GM12878 (cell line): ENCODE measurements around the gene PRDM15. TPM values are rescaled to one million over a fixed set of nuclear protein-coding genes. Genes with fewer than 3 reads are reported as not detected.

Source experiments
- ATAC-seq: fragments of 200-7000 bp; cut with Tn5 transposase; 3 replicates; pipeline ENCODE4 v1.9.1; 2020; ENCODE audit warnings: mild to moderate bottlenecking, moderate library complexity
- BruUV-seq: library from RNA; stranded (reverse); fragments of 400-500 nt; replicated peaks from 2 replicates; lab custom pipeline; 2021; lab: Mats Ljungman, UMichigan
- CTCF ChIA-PET: fragments of 300-600 bp; sonication (Branson Sonifier 250); formaldehyde crosslinking; extraction: SDS; loops from one replicate; lab custom pipeline; 2021; ENCODE audit warnings: inconsistent platforms; lab: Yijun Ruan, JAX
- POLR2A ChIA-PET: fragments of 350-600 bp; formaldehyde crosslinking; extraction: SDS; loops from one replicate; lab custom pipeline; 2021; ENCODE audit warnings: inconsistent platforms; lab: Charles Lee
- RAD21 ChIA-PET: fragments of 300-600 bp; sonication (Branson Sonifier 250); formaldehyde crosslinking; loops from one replicate; lab custom pipeline; 2023; ENCODE audit warnings: antibody characterized with exemption; ENCODE audit not compliant: unreplicated experiment; lab: Charles Lee
- SMC1A ChIA-PET: fragments of 300-600 bp; sonication (Branson Sonifier 250); formaldehyde crosslinking; loops from one replicate; lab custom pipeline; 2023; ENCODE audit not compliant: unreplicated experiment, uncharacterized antibody; lab: Charles Lee
- DNase-seq: peaks from one replicate; pipeline ENCODE4 v3.0.0-alpha.2; 2011; ENCODE audit warnings: low read depth, low spot score
- FAIRE-seq: peaks from 3 replicates; lab custom pipeline; 2011; peaks lifted over from hg19 to GRCh38; lab: Jason Lieb, UNC
- H2AFZ ChIP-seq: 2 replicates; pipeline ENCODE4 v1.6.0; 2011; ENCODE audit warnings: low read depth, low read length, control low read depth; ENCODE audit not compliant: control insufficient read depth
- H3K27ac ChIP-seq: 2 replicates; pipeline ENCODE4 v1.5.1; 2011; ENCODE audit warnings: control low read depth; ENCODE audit not compliant: control insufficient read depth, insufficient read depth
- H3K27me3 ChIP-seq, 2 experiments: replicated peaks in 1 of 2; 2 replicates each; pipeline versions ENCODE4 v1.6.0 to v1.6.1; 2011; ENCODE audit warnings: low read length in 1 of 2; ENCODE audit not compliant: control insufficient read depth in 2 of 2, insufficient read depth in 2 of 2
- H3K36me3 ChIP-seq, 2 experiments: 2 replicates each; pipeline ENCODE4 v1.5.1; 2011; ENCODE audit warnings: low read length in 1 of 2; ENCODE audit not compliant: control insufficient read depth in 2 of 2, insufficient read depth in 2 of 2
- H3K4me1 ChIP-seq: 2 replicates; pipeline ENCODE4 v1.6.1; 2011; ENCODE audit warnings: mild to moderate bottlenecking, low read length, moderate library complexity, mixed read lengths; ENCODE audit not compliant: control insufficient read depth, insufficient read depth
- H3K4me2 ChIP-seq: 2 replicates; pipeline ENCODE4 v1.6.0; 2011; ENCODE audit warnings: control low read depth; ENCODE audit not compliant: control insufficient read depth, insufficient read depth
- H3K4me3 ChIP-seq: fragments of 200-600 bp; sonication (generic); 2 replicates; pipeline ENCODE4 v1.5.1; 2016
- H3K79me2 ChIP-seq: 2 replicates; pipeline ENCODE4 v1.6.0; 2011; ENCODE audit warnings: low read length; ENCODE audit not compliant: control insufficient read depth, insufficient read depth
- H3K9ac ChIP-seq: 2 replicates; pipeline ENCODE4 v1.8.0; 2011; ENCODE audit warnings: low read length, control low read depth, mixed read lengths; ENCODE audit not compliant: control insufficient read depth, insufficient read depth
- H3K9me3 ChIP-seq: replicated peaks from 3 replicates; pipeline ENCODE4 v1.5.1; 2011; ENCODE audit warnings: mild to moderate bottlenecking, low read length; ENCODE audit not compliant: control insufficient read depth, insufficient read depth
- H4K20me1 ChIP-seq: 2 replicates; pipeline ENCODE4 v1.6.0; 2011; ENCODE audit not compliant: control insufficient read depth, insufficient read depth
- BMI1 ChIP-seq: fragments of 450-650 bp; IDR thresholded peaks from 2 replicates; pipeline ENCODE4 v1.6.1; 2016; ENCODE audit warnings: mild to moderate bottlenecking, moderate library complexity, borderline replicate concordance
- CBFB ChIP-seq: IDR thresholded peaks from 2 replicates; pipeline ENCODE4 v1.6.1; 2016; ENCODE audit warnings: antibody characterized with exemption, low read depth
- ETV6 ChIP-seq, 2 experiments: fragments of 450-650 bp in 1 of 2; IDR thresholded peaks in 1 of 2; conservative IDR thresholded peaks in 1 of 2; 2 replicates each; pipeline ENCODE4 v1.6.1; 2014; ENCODE audit warnings: antibody characterized with exemption in 1 of 2, borderline replicate concordance in 1 of 2, low read depth in 1 of 2, mild to moderate bottlenecking in 1 of 2, moderate library complexity in 1 of 2
- HSF1 ChIP-seq: fragments of 150-350 bp; IDR thresholded peaks from 2 replicates; pipeline ENCODE4 v1.6.1; 2014; ENCODE audit warnings: mild to moderate bottlenecking, low read depth, low read length
- ZNF274 ChIP-seq: IDR thresholded peaks from one replicate; pipeline ENCODE4 v1.8.0; 2011; ENCODE audit not compliant: insufficient read length, insufficient read depth
- ZNF384 ChIP-seq: IDR thresholded peaks from 2 replicates; pipeline ENCODE4 v1.6.1; 2012; ENCODE audit warnings: low read depth, mild to moderate bottlenecking, low read length, improper control_type of control experiment, borderline replicate concordance
- WGBS: methylation state at CpG from one replicate; pipeline ENCODE4 v1.1.6; 2016; ENCODE audit warnings: low lambda C conversion rate; ENCODE audit not compliant: insufficient replicate concordance, insufficient coverage; ENCODE audit errors: missing lambda C conversion rate; 5-methylcytosine and 5-hydroxymethylcytosine counted together
- in situ Hi-C: fragments of 300-500 bp; cut with MboI; formaldehyde crosslinking; loops from 9 replicates; pipeline ENCODE4 v1.14.3; 2018; ENCODE audit warnings: mixed read lengths
- intact Hi-C: fragments of 100-400 bp; cut with micrococcal nuclease; formaldehyde crosslinking; loops from one replicate; pipeline ENCODE4 v1.14.2; 2022; ENCODE audit not compliant: unreplicated experiment
- polyA plus RNA-seq, 11 experiments: library from polyadenylated mRNA; depleted of rRNA in 4 of 11; unstranded in 6 of 11; stranded (reverse) in 5 of 11; fragments of >200 nt; fragmentation: Nextera tagmentation in 4 of 11; fragmentation: Illumina TruSeq in 1 of 11; extraction: Ambion mirVana in 4 of 11; extraction: Trizol in 1 of 11; gene quantifications; 1 replicate in 1 of 11; 2 replicates in 10 of 11; pipeline versions ENCODE4 v1.2.1 to v1.2.3, GENCODE V29; 2011 to 2016; ENCODE audit warnings: inconsistent platforms in 2 of 11, missing spikeins in 2 of 11, low read depth in 1 of 11
- total RNA-seq, 4 experiments: library from RNA; depleted of rRNA in 3 of 4; stranded (reverse); fragments of >200 nt in 3 of 4; fragmentation: Illumina TruSeq in 1 of 4; extraction: Trizol in 1 of 4; gene quantifications; 2 replicates each; pipeline versions ENCODE4 v1.2.1 to v1.2.3, GENCODE V29; 2013 to 2021

Gene PRDM15
- total and polyA plus RNA-seq, 10 of the 15 experiments (the other 5 are each of a cell fraction or from before 2014, with no cell fraction given) = 2.2 to 16.0 (median 8.6) TPM

GRCh38 chr21:41763996-41764395, 115.1 kb downstream of the PRDM15 start:
- no peaks in the 10 kb centered on the region; the same call in 1 of the 3 replicates for H3K9me3 ChIP-seq
- RAD21 ChIA-PET = interaction anchor here (0.6 to 2.9 kb wide), 2 partner anchors 151 to 293 kb away, joined by 3 to 9 read pairs; no protein-coding TSS in a partner anchor
- 18% methylated on average over 8 of the region's 8 CpGs for WGBS
- TF ChIP-seq CBFB (no peak), ZNF384 (no peak), ETV6 (conservative IDR thresholded peaks at IDR 0.05 in 1 of 2, IDR thresholded peaks at IDR 0.05 in 1 of 2; ENCODE audit: borderline replicate concordance in 1 of 2, low read depth in 1 of 2) (no peak), BMI1 (no peak), ZNF274 (no peak), HSF1 (no peak)
- TF ChIP-seq, all 136 proteins: peak for 0
- H3K27ac ChIP-seq = no peak overlapping the region
- BruUV-seq = no TSS peak
- no peaks in the 10 kb centered on the region for H3K4me1 ChIP-seq
- no peaks in the 10 kb centered on the region for H4K20me1 ChIP-seq
- DNase-seq (no peak), FAIRE-seq (no peak), ATAC-seq (no peak)
- H3K27me3 ChIP-seq = peaks cover 19 to 35% of the 10 kb centered on the region in 2 experiments
- in situ Hi-C loops = no loop called here
- H3K36me3 ChIP-seq = no peaks in the 10 kb centered on the region
- H2AFZ ChIP-seq = no peak overlapping the region
- POLR2A ChIA-PET = no interaction called here
- CTCF ChIA-PET = interaction anchor here (0.8 to 1.3 kb wide), 2 partner anchors 14 to 151 kb away, joined by 3 read pairs; no protein-coding TSS in a partner anchor
- H3K4me2 ChIP-seq = no peak overlapping the region
- H3K4me3 ChIP-seq = no peak overlapping the region
- no peaks in the 10 kb centered on the region for H3K79me2 ChIP-seq
- SMC1A ChIA-PET = interaction anchor here (1.2 kb wide), 1 partner anchor 10 kb away, joined by 3 read pairs; no protein-coding TSS in a partner anchor
- no peak overlapping the region for H3K9ac ChIP-seq
- intact Hi-C loops = no loop called here
